ENCODE results near the gene OR9Q2.
"Not testable (repeated sequence)": the region's sequence is repeated elsewhere in the genome, so short reads cannot be mapped to it uniquely, and the experiment has no call there.

OR9Q2 gene

GRCh38 chr11:58188770-58189169 is at the start of gene OR9Q2:
Gene OR9Q2, plus strand, starts transcription at chr11:58189070. Its CDS starts 1,421 bp downstream, at chr11:58190491.
- DNase-seq: no peak

- DNase-seq: no peak
These were observed 46.1 kb upstream of the OR9Q2 start for GRCh38 chr11:58142761-58143160.

GRCh38 chr11:58152781-58153180 is 36.1 kb upstream of the OR9Q2 start:
- peak; percentile 13 for DNase-seq

GRCh38 chr11:58164389-58164788 is 24.5 kb upstream of the OR9Q2 start:
- no peak for DNase-seq

GRCh38 chr11:58164990-58165389 is 23.9 kb upstream of the OR9Q2 start:
- no peak for DNase-seq

GRCh38 chr11:58165504-58166106 is 23.3 kb upstream of the OR9Q2 start:
- no peak for DNase-seq

- DNase-seq: no peak
These were observed 11.3 kb upstream of the OR9Q2 start for GRCh38 chr11:58177409-58178054.

- peak; percentile 6 for DNase-seq
These were observed 10.4 kb upstream of the OR9Q2 start for GRCh38 chr11:58178444-58178843.

- DNase-seq: no peak
These were observed 9.2 kb upstream of the OR9Q2 start for GRCh38 chr11:58179648-58180047.

- DNase-seq: no peak
These were observed 1.9 kb upstream of the OR9Q2 start for GRCh38 chr11:58186938-58187337.

GRCh38 chr11:58192229-58192628 is 3.4 kb downstream of the OR9Q2 start:
- no peak for DNase-seq

GRCh38 chr11:58193391-58193790 is 4.5 kb downstream of the OR9Q2 start:
- no peak for DNase-seq

- no peak for DNase-seq
These were observed 7.1 kb downstream of the OR9Q2 start for GRCh38 chr11:58195939-58196338.

GRCh38 chr11:58199271-58199670 is 10.4 kb downstream of the OR9Q2 start:
- DNase-seq: no peak

GRCh38 chr11:58204042-58204441 is 15.2 kb downstream of the OR9Q2 start, which contains the start of gene OR1S2:
Gene OR1S2, minus strand, starts transcription at chr11:58204142. Its CDS starts 0 bp downstream, at chr11:58204142.
- no peak for DNase-seq

- not testable (repeated sequence) for DNase-seq
These were observed 23.6 kb downstream of the OR9Q2 start, which contains the start of gene OR1S1 for GRCh38 chr11:58212420-58212819. Gene OR1S1, plus strand, starts transcription at chr11:58212720.

GRCh38 chr11:58216476-58216875 is 27.6 kb downstream of the OR9Q2 start:
- DNase-seq: no peak

- DNase-seq: no peak
These were observed 33.9 kb downstream of the OR9Q2 start for GRCh38 chr11:58222721-58223120.

GRCh38 chr11:58227956-58228615 is 39.2 kb downstream of the OR9Q2 start:
- DNase-seq: no peak
